HG03354 (cell line): Measurements from ENCODE around the gene RUBCNL.
"Not testable (repeated sequence)": the region's sequence is repeated elsewhere in the genome, so short reads cannot be mapped to it uniquely, and the experiment has no call there.

Experiments used
- ATAC-seq: cut with Tn5 transposase; IDR thresholded peaks from one replicate; pipeline ENCODE4 v1.9.1; 2021; ENCODE audit warnings: mild to moderate bottlenecking; ENCODE audit not compliant: unreplicated experiment, poor library complexity, severe bottlenecking

Gene RUBCNL

DNA sequence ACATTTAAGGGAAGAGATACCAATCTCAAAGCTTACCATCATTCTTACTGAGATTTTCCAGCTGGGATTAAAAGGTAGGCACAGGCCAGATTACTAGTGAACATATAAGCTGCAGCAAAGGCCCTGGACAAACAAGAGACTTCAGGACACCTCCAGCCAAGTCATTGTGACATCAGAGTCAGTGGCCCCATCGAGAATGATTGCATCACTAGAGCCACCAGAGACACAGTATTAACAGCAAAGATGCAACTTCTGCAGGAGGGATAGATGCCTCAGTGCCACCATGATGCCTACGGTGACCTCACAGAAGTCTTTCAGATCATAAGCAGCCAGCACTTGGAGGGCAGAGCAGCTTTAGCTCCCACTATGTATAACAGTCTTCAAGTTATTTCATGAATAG is 8.6 kb downstream of the RUBCNL start:
- no peak for ATAC-seq

DNA sequence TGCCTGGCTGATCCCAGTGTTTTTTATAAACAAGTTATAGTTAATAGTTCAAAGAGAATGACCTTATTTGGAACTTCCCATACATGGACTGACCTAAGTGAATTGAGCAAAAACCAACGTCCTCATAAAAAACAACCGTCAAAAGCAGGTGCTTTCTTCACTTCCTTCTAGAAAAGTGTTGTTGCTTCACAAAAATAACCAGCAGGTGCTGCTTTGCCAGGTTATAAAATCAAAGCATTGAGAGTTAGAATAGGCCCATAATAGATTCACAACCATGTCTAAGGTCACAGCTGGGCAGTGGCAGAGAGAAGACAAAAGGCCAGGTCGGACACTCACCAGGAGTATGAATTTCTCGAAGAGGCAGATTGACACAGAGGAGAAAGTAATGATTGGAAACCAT is 9.5 kb downstream of the RUBCNL start:
- ATAC-seq = peak; percentile 47

DNA sequence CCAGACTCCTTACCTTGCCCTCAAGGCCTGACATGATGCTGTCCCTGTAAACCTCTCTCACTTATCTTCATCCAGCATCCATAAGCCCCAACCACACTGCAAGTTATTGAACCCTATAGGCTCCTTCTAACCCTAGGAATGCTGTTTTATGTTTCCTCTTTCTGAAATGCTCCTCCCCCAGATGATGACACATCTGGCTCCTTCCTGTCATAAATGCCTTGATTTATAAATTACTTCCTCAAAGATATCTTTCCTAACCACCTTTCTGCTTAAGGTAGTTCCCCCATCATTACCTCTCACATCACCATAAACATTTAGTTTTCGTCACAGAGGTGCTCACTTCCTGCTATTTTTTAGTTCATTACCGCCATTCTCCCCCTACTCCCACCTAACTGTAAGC is 12.3 kb downstream of the RUBCNL start:
- no peak for ATAC-seq

DNA sequence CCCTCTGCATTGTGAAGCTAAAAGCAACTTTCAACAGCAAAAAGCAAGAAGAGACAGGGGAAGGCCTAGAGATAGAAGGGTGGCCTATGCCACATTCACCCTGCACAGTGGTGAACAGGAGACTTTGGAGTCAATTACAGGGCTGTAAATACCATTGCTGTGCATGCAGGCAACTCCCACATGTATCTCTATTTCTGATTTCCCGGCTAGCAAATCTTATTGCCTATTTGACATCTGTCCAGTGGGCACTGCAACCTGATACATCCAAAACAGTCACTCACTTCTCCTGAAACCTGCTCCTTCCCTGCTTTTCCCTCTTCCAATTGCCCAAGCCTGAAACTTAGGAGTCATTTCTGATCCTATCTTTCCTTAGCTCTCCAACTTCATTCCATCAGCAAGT is 13.4 kb downstream of the RUBCNL start:
- ATAC-seq = no peak

DNA sequence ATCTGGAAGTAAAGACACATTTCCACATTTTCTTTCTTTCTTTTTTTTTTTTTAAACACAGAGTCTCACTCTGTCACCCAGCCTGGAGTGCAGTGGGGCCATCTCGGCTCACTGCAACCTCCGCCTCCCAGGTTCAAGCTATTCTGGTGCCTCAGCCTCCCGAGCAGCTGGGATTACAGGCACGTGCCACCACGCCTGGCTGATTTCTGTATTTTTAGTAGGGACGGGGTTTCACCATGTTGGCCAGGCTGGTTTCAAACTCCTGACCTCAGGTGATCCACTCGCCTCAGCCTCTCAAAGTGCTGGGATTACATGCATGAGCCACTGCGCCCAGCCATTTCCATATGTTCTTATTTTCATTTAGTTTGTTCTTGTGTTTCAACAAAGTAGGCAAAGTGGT is 14.1 kb downstream of the RUBCNL start:
- not testable (repeated sequence) for ATAC-seq

DNA sequence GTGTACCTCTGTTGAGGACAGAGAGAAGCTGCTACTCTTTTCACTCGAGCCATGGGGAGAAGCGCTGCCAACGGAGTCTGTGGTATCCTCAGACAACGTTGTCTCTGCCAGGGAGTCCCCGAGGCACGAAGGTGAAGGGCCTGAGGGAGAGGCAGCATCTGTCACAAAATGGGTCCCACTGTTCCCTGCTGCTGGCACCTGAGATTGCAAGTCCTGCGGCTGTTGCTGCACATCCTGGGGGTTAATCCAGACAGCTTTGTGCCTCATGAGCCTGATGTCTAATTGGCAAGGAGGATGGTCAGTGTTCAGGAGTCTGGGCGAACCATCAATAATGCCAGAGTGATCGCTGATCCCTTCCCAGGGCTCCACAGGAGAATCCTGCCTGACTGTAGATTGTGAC is 15.0 kb downstream of the RUBCNL start:
- ATAC-seq = no peak

DNA sequence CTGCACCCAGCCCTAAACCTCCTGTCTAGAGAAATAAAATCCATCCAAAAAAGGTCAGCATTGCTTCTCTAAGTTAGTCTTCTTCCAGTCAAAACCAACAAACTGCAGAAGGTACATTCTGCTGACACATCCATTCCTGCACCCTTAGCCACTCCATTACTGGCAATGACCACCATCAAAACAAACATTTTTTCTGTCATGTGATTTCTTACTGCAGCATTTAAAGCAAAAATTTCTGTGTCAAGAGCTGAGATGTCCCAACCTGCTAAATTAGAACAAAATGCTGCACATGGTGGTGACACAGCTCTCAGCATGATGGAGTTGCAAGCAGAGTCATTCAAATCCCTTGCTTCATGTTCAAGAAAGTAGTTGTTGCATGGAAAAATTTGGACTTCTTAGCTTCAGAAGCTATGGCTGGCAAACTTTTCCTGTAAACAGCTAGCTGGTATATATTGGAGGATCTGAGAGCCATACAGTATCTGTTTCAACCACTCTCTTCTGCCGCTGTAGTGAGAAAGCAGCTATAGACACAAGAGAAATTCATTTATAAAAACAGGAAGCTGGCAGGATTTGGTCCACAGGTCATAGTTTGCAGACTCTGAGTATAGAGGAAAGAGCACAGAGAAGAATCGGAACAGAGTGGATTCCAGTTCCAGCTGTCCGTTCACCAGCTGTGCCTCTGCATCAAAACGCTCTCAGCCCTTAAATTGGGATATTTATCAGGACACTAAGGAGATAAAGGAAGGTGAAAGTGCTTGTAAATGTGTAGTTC is 17.4 kb downstream of the RUBCNL start:
- peak; percentile 73 for ATAC-seq

DNA sequence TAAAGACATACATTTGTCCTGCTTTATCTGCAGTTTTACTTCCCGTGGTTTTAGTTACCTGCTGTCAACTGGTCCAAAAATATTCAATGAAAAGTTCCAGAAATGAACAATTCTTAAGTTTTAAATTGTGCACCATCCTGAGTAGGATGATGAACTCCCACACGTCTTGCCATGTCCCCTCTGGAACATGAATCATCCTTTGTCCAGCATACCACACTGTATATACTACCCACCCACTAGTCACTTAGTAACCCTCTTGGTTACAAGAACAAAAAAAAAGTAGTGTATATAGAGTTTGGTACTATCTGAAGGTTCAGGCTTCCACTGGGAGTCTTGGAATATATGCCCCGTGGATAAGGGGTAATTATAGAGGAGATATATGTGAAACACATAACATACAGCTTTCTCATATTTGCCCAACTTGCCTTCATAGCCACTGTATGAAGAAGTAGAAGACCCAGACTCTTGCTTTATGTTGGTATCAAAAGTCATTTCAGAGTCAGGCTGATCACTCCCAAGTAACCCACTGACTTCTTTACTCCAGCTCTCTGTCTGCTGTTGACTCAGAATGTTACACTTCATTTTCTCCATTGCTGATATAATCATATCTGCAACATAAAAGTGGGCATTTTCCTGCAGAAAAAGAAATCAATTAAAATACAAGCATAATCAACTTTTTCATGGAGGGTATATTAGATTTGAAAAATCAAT is 19.3 kb downstream of the RUBCNL start:
- ATAC-seq = no peak

DNA sequence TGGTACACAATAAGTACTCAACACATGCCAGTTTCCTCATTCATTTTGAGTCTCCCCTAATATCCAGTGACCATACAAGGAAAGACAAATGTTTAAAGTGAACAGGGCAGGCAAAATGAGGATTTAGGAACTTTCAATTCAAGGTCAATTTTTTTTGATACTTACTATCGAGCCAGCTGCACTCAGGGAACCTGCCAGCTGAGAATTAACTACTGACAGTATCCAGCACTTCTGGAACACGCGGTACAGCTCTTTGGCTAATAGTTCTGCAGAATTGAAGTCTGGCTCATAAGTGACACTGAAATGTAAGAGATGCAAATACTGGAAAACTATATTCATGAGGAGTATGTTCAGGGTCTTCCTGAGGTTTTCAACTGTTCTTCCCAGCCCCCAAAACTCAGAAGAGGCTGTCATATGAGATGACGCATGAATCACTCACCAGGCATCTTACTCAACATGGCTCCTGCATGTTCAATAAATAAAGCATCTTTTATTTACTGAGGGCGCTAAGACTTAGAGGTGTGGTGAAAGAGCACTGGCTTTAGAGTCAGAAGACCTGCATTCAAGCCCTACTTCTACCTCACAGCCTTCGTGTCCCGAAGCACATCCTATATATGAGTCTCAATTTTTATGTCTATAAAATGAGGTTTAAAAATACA is 25.6 kb downstream of the RUBCNL start:
- no peak for ATAC-seq

DNA sequence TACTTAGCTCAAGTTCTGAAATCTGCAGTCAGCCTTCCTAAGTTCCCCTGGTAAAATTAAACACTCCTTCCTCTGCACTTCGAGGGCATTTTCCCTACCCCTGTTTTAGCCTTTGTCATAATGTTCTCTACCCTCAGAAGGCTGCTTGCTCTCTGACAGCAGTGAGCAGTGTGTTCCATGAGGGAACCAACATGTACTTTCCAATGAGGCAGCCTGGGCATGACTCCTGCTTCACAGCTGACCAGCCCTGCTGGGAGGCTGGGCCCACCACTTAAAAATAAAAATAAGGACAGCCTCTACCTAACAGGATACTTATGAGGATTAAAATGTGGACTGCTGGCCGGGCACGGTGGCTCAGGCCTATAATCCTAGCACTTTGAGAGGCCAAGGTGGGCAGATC is 26.4 kb downstream of the RUBCNL start:
- ATAC-seq = no peak

DNA sequence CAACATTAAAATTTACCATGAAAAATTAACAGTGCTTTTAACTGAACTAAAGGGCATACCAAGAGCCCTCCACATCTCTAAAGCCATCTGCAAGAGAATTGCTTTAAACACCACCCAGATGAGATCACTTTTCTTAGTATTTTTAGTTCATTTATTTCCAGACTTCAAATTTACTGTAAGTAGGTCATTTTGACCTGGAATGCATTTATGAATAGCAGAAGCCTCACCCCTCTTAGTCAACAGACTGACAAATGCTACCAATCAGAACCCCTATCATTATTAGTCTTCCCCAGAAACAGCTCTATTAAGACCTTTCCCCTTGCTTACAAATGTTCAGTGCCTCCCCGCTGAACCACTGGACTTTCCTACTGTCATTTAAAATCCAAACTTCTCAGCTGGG is 27.3 kb downstream of the RUBCNL start:
- no peak for ATAC-seq

DNA sequence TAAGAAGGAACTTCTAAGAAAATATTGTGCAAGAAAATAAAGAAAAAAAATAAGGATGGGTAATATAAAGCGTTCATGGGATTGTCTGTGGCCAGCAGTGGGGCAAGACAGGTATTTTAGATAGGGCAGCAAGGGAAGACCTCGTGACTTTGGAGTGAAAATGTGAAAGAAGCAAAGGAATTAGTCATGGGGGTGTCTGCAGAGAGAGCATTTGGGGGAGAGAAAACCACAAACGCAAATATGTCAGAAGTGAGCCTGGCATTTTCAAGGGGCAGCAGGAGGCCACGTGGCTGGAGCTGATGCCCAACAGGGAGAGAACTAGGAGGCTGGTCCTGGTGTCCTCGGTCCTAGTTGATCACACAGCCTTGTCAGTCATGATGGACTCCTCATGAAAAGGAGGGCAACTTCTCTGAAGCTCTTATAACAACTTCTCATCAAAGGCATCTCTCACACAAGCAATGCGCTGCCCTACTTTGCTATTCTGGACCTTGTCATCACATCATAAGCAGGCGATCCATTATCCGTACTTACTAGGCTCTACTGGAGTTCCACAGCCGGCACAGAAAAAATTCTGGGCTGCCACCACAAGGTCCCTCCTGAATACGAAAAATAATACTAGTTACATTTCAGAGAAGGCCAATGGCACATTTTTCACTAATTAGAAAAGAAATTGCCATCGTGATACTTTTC is 31.0 kb downstream of the RUBCNL start:
- no peak for ATAC-seq

DNA sequence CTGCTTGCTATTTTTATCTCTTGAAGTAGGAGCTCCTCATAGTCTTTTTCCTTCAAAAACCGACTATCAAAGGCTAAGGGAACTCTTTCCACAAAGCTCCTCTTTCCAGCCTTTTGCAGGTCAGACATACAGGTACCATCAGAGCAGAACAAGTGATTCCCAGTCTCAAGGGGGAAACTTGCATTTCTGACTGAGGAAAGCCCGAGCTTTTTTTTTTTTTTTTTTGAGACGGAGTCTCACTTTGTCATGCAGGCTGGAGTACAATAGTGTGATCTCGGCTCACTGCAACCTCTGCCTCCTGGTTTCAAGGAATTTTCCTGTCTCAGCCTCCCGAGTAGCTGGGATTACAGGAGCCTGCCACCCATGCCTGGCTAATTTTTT is 32.0 kb downstream of the RUBCNL start:
- no peak for ATAC-seq

DNA sequence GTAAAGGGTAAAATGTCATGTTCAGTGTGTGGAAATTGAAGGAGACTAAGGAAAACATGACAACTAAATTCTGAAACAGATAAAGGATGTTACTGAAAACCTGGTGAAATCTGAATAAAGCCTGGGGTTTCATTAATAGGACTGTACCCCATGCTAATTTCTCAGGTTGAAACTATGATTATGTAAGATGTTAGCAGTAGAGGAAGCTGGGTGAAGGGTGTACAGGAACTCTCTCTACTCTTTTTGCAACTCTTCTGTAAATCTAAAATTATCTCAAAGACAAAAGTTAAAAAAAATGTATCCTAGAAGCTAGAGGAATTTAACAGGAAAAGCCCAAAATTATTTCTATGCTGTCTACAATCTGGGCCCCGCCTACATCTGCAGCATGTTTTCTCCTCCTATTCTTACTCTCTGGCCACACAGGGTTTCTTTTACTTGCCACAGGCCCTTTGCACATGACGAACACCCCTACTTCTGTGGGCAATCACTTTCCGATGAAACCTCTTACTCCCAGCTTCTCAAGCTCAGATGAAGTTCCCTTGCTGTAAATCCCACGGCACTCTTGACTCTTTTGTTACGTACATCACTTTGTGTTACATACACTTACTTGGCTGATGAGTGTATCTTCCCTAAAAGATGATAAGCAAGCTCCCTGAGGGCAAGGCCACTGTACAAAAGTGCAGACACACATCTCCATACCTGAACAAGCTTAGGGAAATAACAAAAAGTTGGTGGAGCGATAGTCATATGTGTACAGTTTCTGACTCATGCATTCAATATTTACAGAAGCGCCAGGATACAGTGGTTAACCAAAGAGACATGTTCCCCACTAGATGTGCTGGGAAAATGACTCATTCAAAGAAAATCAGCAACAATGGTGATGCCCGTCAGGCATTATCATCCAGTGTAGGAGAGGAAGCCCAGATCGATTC is 32.6 kb downstream of the RUBCNL start:
- ATAC-seq = no peak

DNA sequence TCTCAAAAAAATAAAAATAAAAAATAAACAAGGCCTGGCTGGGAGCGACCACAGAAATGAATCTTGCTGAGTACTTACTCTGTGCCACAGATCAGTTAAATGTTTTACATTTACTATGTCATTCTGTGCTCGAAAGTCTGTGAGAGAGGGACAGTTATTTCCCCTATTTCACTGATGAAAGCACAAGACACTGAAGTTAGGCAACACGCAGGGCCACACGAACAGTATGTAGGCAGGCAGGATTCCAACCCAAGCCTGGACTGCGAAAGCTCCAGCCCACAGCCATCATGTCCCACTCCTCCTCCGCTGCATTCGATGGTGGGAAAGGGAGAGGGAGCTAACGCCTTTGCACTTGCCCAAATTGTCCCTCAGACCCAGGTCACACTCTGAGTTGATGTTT is 34.2 kb downstream of the RUBCNL start:
- ATAC-seq = no peak

DNA sequence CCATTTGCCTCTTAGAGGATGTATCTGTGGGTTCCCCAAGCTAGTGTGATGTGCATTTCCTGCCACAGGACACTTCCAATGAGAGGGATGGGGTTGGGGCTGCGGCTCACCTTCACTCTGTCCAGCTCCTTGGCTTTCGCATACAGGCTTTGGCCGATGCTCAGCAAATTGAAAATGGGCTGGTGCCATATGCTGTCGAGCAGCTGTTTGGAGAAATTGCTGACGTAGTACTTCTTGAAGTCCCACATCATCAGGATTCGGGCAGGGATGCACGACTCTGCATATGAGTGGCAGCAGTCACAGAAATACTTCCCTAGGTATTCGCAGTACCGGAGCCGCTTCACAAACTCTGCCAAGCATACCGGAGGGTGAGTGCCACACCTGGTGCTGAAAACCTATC is 37.0 kb downstream of the RUBCNL start:
- ATAC-seq = no peak

DNA sequence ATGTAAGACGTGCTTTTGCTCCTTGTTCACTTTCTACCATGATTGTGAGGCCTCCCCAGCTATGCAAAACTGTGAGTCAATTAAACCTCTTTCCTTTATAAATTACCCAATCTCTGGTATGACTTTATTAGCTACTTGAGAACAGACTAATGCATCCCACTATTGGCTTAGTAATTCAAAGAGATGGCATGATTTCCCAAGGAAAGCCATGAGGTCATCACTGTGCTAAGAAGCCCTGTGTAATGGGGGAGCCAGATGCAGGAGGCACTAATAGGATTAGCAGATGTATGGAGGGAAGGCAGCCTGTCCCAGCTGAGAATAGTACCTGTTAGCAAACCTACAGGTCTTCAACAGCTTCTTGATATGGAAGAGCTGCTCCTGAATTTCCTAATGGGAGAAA is 38.1 kb downstream of the RUBCNL start:
- ATAC-seq = no peak

DNA sequence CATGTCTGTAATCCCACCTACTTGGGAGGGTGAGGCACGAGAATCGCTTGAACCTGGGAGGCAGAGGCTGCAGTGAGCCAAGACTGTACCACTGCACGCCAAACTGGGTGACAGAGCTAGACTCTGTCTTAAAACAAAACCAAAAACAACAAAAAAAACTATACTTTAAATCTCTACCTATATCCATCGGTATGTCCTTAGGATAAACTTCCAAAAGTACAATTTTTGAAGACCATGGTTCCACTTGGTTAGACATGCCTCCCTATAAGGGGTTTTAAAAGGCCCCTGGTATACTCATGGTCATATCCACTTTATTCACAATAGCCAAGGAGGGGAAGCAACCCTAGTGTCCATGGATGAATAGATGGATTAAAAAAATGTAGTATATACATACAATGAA is 39.8 kb downstream of the RUBCNL start:
- ATAC-seq = no peak

DNA sequence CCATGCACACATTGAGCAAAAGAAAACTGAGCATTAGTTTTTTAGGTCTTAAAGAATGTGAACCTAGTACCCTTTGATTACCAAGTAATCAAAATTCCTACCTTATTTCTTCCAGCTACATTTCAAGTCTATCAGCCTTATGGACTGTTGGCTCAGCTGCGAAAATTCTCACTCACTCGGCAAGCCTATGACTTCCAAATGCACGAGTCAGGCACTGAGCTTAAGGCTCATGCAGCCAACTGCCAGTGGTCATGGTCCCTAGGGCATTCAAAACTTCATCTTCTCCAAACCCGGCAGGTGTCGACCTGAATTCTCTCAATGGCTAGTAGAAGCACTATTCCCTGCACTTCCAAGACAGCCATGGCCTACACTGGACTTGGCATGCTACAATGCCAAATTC is 41.2 kb downstream of the RUBCNL start:
- no peak for ATAC-seq
